Esophagus squamous epithelium (tissue), 4 donors: ENCODE measurements around the gene DUSP7.

Source experiments
- CTCF ChIP-seq, 6 experiments: fragments of 450-650 bp in 4 of 6; fragments of 200-600 bp in 2 of 6; sonication (generic) in 2 of 6; IDR thresholded peaks; one replicate each; pipeline ENCODE4 v1.5.1; 2016 to 2019; ENCODE audit warnings: antibody characterized with exemption in 6 of 6, mild to moderate bottlenecking in 4 of 6, moderate library complexity in 4 of 6
- POLR2A ChIP-seq, 4 donors: fragments of 450-650 bp; IDR thresholded peaks; one replicate each; pipeline ENCODE4 v1.6.1; 2017; ENCODE audit warnings: antibody characterized with exemption in 4 of 4, mild to moderate bottlenecking in 4 of 4, moderate library complexity in 3 of 4

- TF ChIP-seq CTCF (IDR thresholded peaks at IDR 0.05) (no peak), POLR2A (IDR thresholded peaks at IDR 0.05) (no peak)
These were observed 53.6 kb downstream of the DUSP7 start for GRCh38 chr3:52002748-52003147.
